ENCODE measurements around the gene PRAMEF12.

GRCh38 chr1:12770620-12771019, 2.9 kb upstream of the PRAMEF12 start:
- TF ChIP-seq, protein P1, sequence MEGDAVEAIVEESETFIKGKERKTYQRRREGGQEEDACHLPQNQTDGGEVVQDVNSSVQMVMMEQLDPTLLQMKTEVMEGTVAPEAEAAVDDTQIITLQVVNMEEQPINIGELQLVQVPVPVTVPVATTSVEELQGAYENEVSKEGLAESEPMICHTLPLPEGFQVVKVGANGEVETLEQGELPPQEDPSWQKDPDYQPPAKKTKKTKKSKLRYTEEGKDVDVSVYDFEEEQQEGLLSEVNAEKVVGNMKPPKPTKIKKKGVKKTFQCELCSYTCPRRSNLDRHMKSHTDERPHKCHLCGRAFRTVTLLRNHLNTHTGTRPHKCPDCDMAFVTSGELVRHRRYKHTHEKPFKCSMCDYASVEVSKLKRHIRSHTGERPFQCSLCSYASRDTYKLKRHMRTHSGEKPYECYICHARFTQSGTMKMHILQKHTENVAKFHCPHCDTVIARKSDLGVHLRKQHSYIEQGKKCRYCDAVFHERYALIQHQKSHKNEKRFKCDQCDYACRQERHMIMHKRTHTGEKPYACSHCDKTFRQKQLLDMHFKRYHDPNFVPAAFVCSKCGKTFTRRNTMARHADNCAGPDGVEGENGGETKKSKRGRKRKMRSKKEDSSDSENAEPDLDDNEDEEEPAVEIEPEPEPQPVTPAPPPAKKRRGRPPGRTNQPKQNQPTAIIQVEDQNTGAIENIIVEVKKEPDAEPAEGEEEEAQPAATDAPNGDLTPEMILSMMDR (IDR thresholded peaks at IDR 0.05), result no peak
- TF ChIP-seq POLR2A (IDR thresholded peaks at IDR 0.05), result no peak
